Testis (tissue), 3 donors: ENCODE data around the gene RNF19B. TPM values are rescaled to one million over a fixed set of nuclear protein-coding genes. Genes with fewer than 3 reads are reported as not detected.

Experiments used
- DNase-seq: peaks from one replicate; pipeline ENCODE4 v3.0.0-alpha.2; 2019
- H3K27ac ChIP-seq, 2 donors: fragments of 200-600 bp; sonication (generic); one replicate each; pipeline ENCODE4 v1.5.1; 2019
- H3K27me3 ChIP-seq: fragments of 200-600 bp; sonication (generic); one replicate; pipeline ENCODE4 v1.5.1; 2019
- H3K36me3 ChIP-seq: fragments of 200-600 bp; sonication (generic); one replicate; pipeline ENCODE4 v1.5.1; 2017; ENCODE audit warnings: low read depth; ENCODE audit errors: missing control alignments
- H3K4me1 ChIP-seq: fragments of 200-600 bp; sonication (generic); one replicate; pipeline ENCODE4 v1.5.1; 2019
- H3K4me3 ChIP-seq, 2 donors: fragments of 200-600 bp; sonication (generic); one replicate each; pipeline ENCODE4 v1.5.1; 2017 to 2019
- H3K9me3 ChIP-seq: fragments of 200-600 bp; sonication (generic); one replicate; pipeline ENCODE4 v1.5.1; 2017
- CTCF ChIP-seq, 3 experiments: fragments of 450-650 bp in 2 of 3; fragments of 200-600 bp in 1 of 3; sonication (generic) in 1 of 3; IDR thresholded peaks; one replicate each; pipeline ENCODE4 v1.5.1; 2016 to 2019; ENCODE audit warnings: antibody characterized with exemption in 3 of 3, mild to moderate bottlenecking in 2 of 3, moderate library complexity in 1 of 3
- POLR2A ChIP-seq: fragments of 450-650 bp; IDR thresholded peaks from one replicate; pipeline ENCODE4 v1.6.1; 2017; ENCODE audit warnings: antibody characterized with exemption, mild to moderate bottlenecking, moderate library complexity
- WGBS, 2 donors: methylation state at CpG; one replicate each; pipeline ENCODE4 v1.1.5; 2018; 5-methylcytosine and 5-hydroxymethylcytosine counted together
- intact Hi-C: fragments of 100-400 bp; cut with DNase I; formaldehyde crosslinking; loops from one replicate; pipeline ENCODE4 v1.15.1; 2023; ENCODE audit warnings: low total_unique reads
- polyA plus RNA-seq: library from polyadenylated mRNA; stranded (reverse); fragments of 350-450 nt; fragmentation: Illumina TruSeq; extraction: RNeasy Lipid Tissue Mini Kit (QIAGEN cat#74804); gene quantifications from one replicate; pipeline ENCODE4 v1.2.3, GENCODE V29; 2014; ENCODE audit warnings: low read depth, low replicate concordance; ENCODE audit not compliant: insufficient read depth
- total RNA-seq, 2 donors: library from RNA; depleted of rRNA; stranded (reverse); fragments of >200 nt; gene quantifications; one replicate each; pipeline ENCODE4 v1.2.3, GENCODE V29; 2016

Gene RNF19B
- total and polyA plus RNA-seq, 3 donors from 2014 or later = 140 to 225 (median 141) TPM

GRCh38 chr1:32939655-32940371, 24.8 kb downstream of the RNF19B start:
- Histone ChIP-seq H3K9me3 (no peaks in the 10 kb centered on the region), H3K27me3 (no peaks in the 10 kb centered on the region), H3K36me3 (no peaks in the 10 kb centered on the region), H3K27ac (no peak overlapping the region), H3K4me1 (peaks cover 9% of the 10 kb centered on the region), H3K4me3 (no peak overlapping the region)
- no peak for TF ChIP-seq CTCF (IDR thresholded peaks at IDR 0.05)
- TF ChIP-seq POLR2A = no peak
- WGBS, 2 donors = 42 to 52% methylated on average over 4 of the region's 4 CpGs
- intact Hi-C loops = loop anchor here (10.0 kb wide), 1 partner anchor 115 kb away; no protein-coding TSS in a partner anchor
- peak; percentile 71 for DNase-seq

- DNase-seq = no peak
- no peak overlapping the region for H3K4me3 ChIP-seq
- 92 to 94% methylated on average over 4 of the region's 4 CpGs for WGBS, 2 donors
- no peak for TF ChIP-seq CTCF (IDR thresholded peaks at IDR 0.05)
- no peak for TF ChIP-seq POLR2A
- no peaks in the 10 kb centered on the region for H3K36me3 ChIP-seq
- no peak overlapping the region for H3K27ac ChIP-seq
- intact Hi-C loops = loop anchor here (10.0 kb wide), 1 partner anchor 118 kb away; no protein-coding TSS in a partner anchor
- H3K27me3 ChIP-seq = no peaks in the 10 kb centered on the region
- peaks cover 9% of the 10 kb centered on the region for H3K4me1 ChIP-seq
- no peaks in the 10 kb centered on the region for H3K9me3 ChIP-seq
Observed at GRCh38 chr1:32937061-32937460, 27.5 kb downstream of the RNF19B start.

GRCh38 chr1:32934535-32934934, 30.1 kb downstream of the RNF19B start:
- H3K27ac ChIP-seq = peak overlapping the region in 1 of 2 donors; percentile 42
- DNase-seq = no peak
- H3K4me1 ChIP-seq = peaks cover 2% of the 10 kb centered on the region
- H3K27me3 ChIP-seq = no peaks in the 10 kb centered on the region
- no peaks in the 10 kb centered on the region for H3K36me3 ChIP-seq
- TF ChIP-seq POLR2A = no peak
- TF ChIP-seq CTCF (IDR thresholded peaks at IDR 0.05) = no peak
- 90 to 95% methylated on average over 10 of the region's 10 CpGs for WGBS, 2 donors
- intact Hi-C loops = loop anchor here (10.0 kb wide), 1 partner anchor 120 kb away; no protein-coding TSS in a partner anchor
- H3K9me3 ChIP-seq = no peaks in the 10 kb centered on the region
- H3K4me3 ChIP-seq = no peak overlapping the region

- DNase-seq = no peak
Observed at GRCh38 chr1:32933742-32934322, 30.8 kb downstream of the RNF19B start.

More at GRCh38 chr1:32933742-32934322, 30.8 kb downstream of the RNF19B start:
- H3K4me1 ChIP-seq = no peaks in the 10 kb centered on the region
- peak overlapping the region in 1 of 2 donors; percentile 42 for H3K27ac ChIP-seq
- no peaks in the 10 kb centered on the region for H3K9me3 ChIP-seq
- intact Hi-C loops = loop anchor here (10.0 kb wide), 1 partner anchor 121 kb away; no protein-coding TSS in a partner anchor
- no peaks in the 10 kb centered on the region for H3K36me3 ChIP-seq
- H3K4me3 ChIP-seq = no peak overlapping the region
- no peaks in the 10 kb centered on the region for H3K27me3 ChIP-seq
- 33 to 42% methylated on average over 3 of the region's 3 CpGs for WGBS, 2 donors
- TF ChIP-seq CTCF (IDR thresholded peaks at IDR 0.05) (no peak), POLR2A (no peak)
